Progenitor cell of endocrine pancreas (in vitro differentiated cells): ENCODE results near the gene HBS1L. TPM values are rescaled to one million over a fixed set of nuclear protein-coding genes. Genes with fewer than 3 reads are reported as not detected.

ENCODE experiments used
- DNase-seq: peaks from one replicate; pipeline ENCODE4 v3.0.0; 2021; ENCODE audit warnings: low spot score; ENCODE audit not compliant: unreplicated experiment
- H3K27ac Mint-ChIP-seq: 2 replicates; pipeline ENCODE4 v1.8.0; 2021; ENCODE audit warnings: mild to moderate bottlenecking, moderate library complexity, mixed read lengths
- H3K27me3 Mint-ChIP-seq: 2 replicates; pipeline ENCODE4 v1.8.0; 2021; ENCODE audit warnings: mixed read lengths
- H3K36me3 Mint-ChIP-seq: 2 replicates; pipeline ENCODE4 v1.8.0; 2022; ENCODE audit warnings: mixed read lengths; ENCODE audit not compliant: insufficient read depth
- H3K4me1 Mint-ChIP-seq: 2 replicates; pipeline ENCODE4 v1.8.0; 2021; ENCODE audit warnings: low read depth, mixed read lengths
- H3K4me3 Mint-ChIP-seq: 2 replicates; pipeline ENCODE4 v1.8.0; 2021; ENCODE audit warnings: low read depth, mild to moderate bottlenecking, moderate library complexity, mixed read lengths
- H3K9me3 Mint-ChIP-seq: 2 replicates; pipeline ENCODE4 v1.8.0; 2021; ENCODE audit warnings: low read depth, mixed read lengths
- CTCF ChIP-seq: fragments of 200-600 bp; sonication (generic); IDR thresholded peaks from one replicate; pipeline ENCODE4 v1.5.0; 2021; ENCODE audit warnings: antibody characterized with exemption, mild to moderate bottlenecking; ENCODE audit not compliant: unreplicated experiment
- total RNA-seq: library from RNA; stranded (reverse); gene quantifications from 2 replicates; pipeline ENCODE4 v1.2.1, GENCODE V29; 2021

Gene HBS1L
- total RNA-seq, 1 donor from 2014 or later, result 77.2 TPM

- DNase-seq, result no peak
- Mint-ChIP-seq H3K4me3 (no peak overlapping the region), H3K9me3 (no peaks in the 10 kb centered on the region), H3K27me3 (no peaks in the 10 kb centered on the region), H3K4me1 (peaks cover 3% of the 10 kb centered on the region), H3K36me3 (peaks cover 3% of the 10 kb centered on the region), H3K27ac (no peak overlapping the region)
- no peak for TF ChIP-seq CTCF
Measured at GRCh38 chr6:135022050-135022697, 32.4 kb downstream of the HBS1L start.

- H3K9me3 Mint-ChIP-seq, result no peaks in the 10 kb centered on the region
- no peaks in the 10 kb centered on the region for H3K27me3 Mint-ChIP-seq
- DNase-seq, result no peak
- H3K36me3 Mint-ChIP-seq, result peaks cover 2% of the 10 kb centered on the region
- H3K4me1 Mint-ChIP-seq, result peaks cover 2% of the 10 kb centered on the region
- H3K27ac Mint-ChIP-seq, result no peak overlapping the region
- no peak overlapping the region for H3K4me3 Mint-ChIP-seq
- TF ChIP-seq CTCF, result no peak
Measured at GRCh38 chr6:135021310-135022049, 33.1 kb downstream of the HBS1L start.

GRCh38 chr6:135018941-135019340 is 35.7 kb downstream of the HBS1L start:
- Mint-ChIP-seq H3K36me3 (peaks cover 1% of the 10 kb centered on the region), H3K9me3 (no peaks in the 10 kb centered on the region), H3K27ac (no peak overlapping the region), H3K4me3 (no peak overlapping the region), H3K4me1 (no peaks in the 10 kb centered on the region), H3K27me3 (no peaks in the 10 kb centered on the region)
- no peak for DNase-seq
- TF ChIP-seq CTCF, result no peak

- H3K27me3 Mint-ChIP-seq, result no peaks in the 10 kb centered on the region
- TF ChIP-seq CTCF, result no peak
- peaks cover 1% of the 10 kb centered on the region for H3K36me3 Mint-ChIP-seq
- no peak overlapping the region for H3K27ac Mint-ChIP-seq
- H3K9me3 Mint-ChIP-seq, result no peaks in the 10 kb centered on the region
- no peak overlapping the region for H3K4me3 Mint-ChIP-seq
- DNase-seq, result no peak
- no peaks in the 10 kb centered on the region for H3K4me1 Mint-ChIP-seq
Measured at GRCh38 chr6:135018052-135018451, 36.6 kb downstream of the HBS1L start.

- Mint-ChIP-seq H3K27me3 (no peaks in the 10 kb centered on the region), H3K4me1 (no peaks in the 10 kb centered on the region), H3K9me3 (no peaks in the 10 kb centered on the region), H3K4me3 (no peak overlapping the region), H3K36me3 (peaks cover 4% of the 10 kb centered on the region), H3K27ac (no peak overlapping the region)
- no peak for DNase-seq
- no peak for TF ChIP-seq CTCF
Measured at GRCh38 chr6:135014353-135014832, 40.2 kb downstream of the HBS1L start.
